Transverse colon (tissue), 4 donors: ENCODE measurements around the gene CDIP1. TPM values are rescaled to one million over a fixed set of nuclear protein-coding genes. Genes with fewer than 3 reads are reported as not detected.

Experiments
- DNase-seq: peaks from one replicate; pipeline ENCODE4 v3.0.0-alpha.2; 2019
- H3K27ac ChIP-seq, 4 donors: fragments of 200-600 bp; sonication (generic); 2 replicates each; pipeline ENCODE4 v1.5.1; 2016 to 2018; ENCODE audit warnings: inconsistent platforms in 4 of 4
- H3K27me3 ChIP-seq: fragments of 200-600 bp; sonication (generic); 2 replicates; pipeline ENCODE4 v1.5.1; 2017; ENCODE audit warnings: inconsistent platforms
- H3K36me3 ChIP-seq, 4 donors: fragments of 200-600 bp; sonication (generic); 2 replicates each; pipeline ENCODE4 v1.5.1; 2017 to 2019; ENCODE audit warnings: inconsistent platforms in 4 of 4
- H3K4me1 ChIP-seq, 4 donors: fragments of 200-600 bp; sonication (generic); 2 replicates each; pipeline ENCODE4 v1.5.1; 2017 to 2020; ENCODE audit warnings: inconsistent platforms in 4 of 4
- H3K4me3 ChIP-seq, 4 donors: fragments of 200-600 bp; sonication (generic); 1 replicate in 1 of 4; 2 replicates in 3 of 4; pipeline versions ENCODE4 v1.5.1 to v1.6.1; 2017 to 2019; ENCODE audit warnings: inconsistent platforms in 4 of 4
- H3K9me3 ChIP-seq, 2 donors: fragments of 200-600 bp; sonication (generic); 2 replicates each; pipeline ENCODE4 v1.5.1; 2017 to 2019; ENCODE audit warnings: inconsistent platforms in 2 of 2
- CTCF ChIP-seq, 5 experiments: fragments of 200-600 bp in 3 of 5; fragments of 450-650 bp in 2 of 5; sonication (generic) in 3 of 5; IDR thresholded peaks; 1 replicate in 2 of 5; 2 replicates in 3 of 5; pipeline ENCODE4 v1.5.1; 2016 to 2017; ENCODE audit warnings: antibody characterized with exemption in 5 of 5, inconsistent platforms in 3 of 5, mild to moderate bottlenecking in 2 of 5, moderate library complexity in 1 of 5
- EP300 ChIP-seq: sonication (generic); formaldehyde crosslinking; IDR thresholded peaks from one replicate; pipeline ENCODE4 v1.6.1; 2017; ENCODE audit warnings: antibody characterized with exemption, low read depth
- POLR2A ChIP-seq: fragments of 450-650 bp; IDR thresholded peaks from one replicate; pipeline ENCODE4 v1.6.1; 2016; ENCODE audit warnings: antibody characterized with exemption, mild to moderate bottlenecking, moderate library complexity
- POLR2AphosphoS5 ChIP-seq, 3 donors: sonication (generic); formaldehyde crosslinking; IDR thresholded peaks; one replicate each; pipeline ENCODE4 v1.6.1; 2016; ENCODE audit warnings: antibody characterized with exemption in 3 of 3
- WGBS, 2 donors: methylation state at CpG; one replicate each; pipeline ENCODE4 v1.1.5; 2018; ENCODE audit warnings: low coverage in 1 of 2; 5-methylcytosine and 5-hydroxymethylcytosine counted together
- in situ Hi-C, 4 donors: fragments of 200-750 bp; cut with MboI; loops; one replicate each; pipeline versions ENCODE4 v1.15.0 to v1.15.1; 2017; ENCODE audit warnings: low sequenced_read_pairs in 3 of 4, low pct_ligation_motif_present in 1 of 4, low pct_unique_long_range_greater_than_20kb in 1 of 4
- intact Hi-C: fragments of 100-400 bp; cut with DNase I; formaldehyde crosslinking; loops from one replicate; pipeline ENCODE4 v1.15.1; 2023; ENCODE audit warnings: low total_unique reads
- total RNA-seq, 4 donors: library from RNA; depleted of rRNA; stranded (reverse); fragments of >200 nt; gene quantifications; one replicate each; pipeline ENCODE4 v1.1.0, GENCODE V29; 2016

CDIP1 gene
- total RNA-seq, 4 donors from 2014 or later: 8.8 to 29.5 (median 19.0) TPM

GRCh38 chr16:4472880-4473279, 65.7 kb downstream of the CDIP1 start:
- peaks cover 0 to 6% (median 0%) of the 10 kb centered on the region in 4 donors for H3K36me3 ChIP-seq
- TF ChIP-seq POLR2A (no peak), CTCF (IDR thresholded peaks at IDR 0.05) (no peak), EP300 (no peak), POLR2AphosphoS5 (IDR thresholded peaks at IDR 0.05) (no peak)
- H3K27ac ChIP-seq: no peak overlapping the region
- no peaks in the 10 kb centered on the region for H3K9me3 ChIP-seq
- H3K4me1 ChIP-seq: peaks cover 0 to 29% (median 20%) of the 10 kb centered on the region in 4 donors
- no peak overlapping the region for H3K4me3 ChIP-seq
- intact Hi-C loops: no loop called here
- in situ Hi-C loops: no loop called here
- 67 to 75% methylated on average over 3 to 4 of the region's 4 CpGs for WGBS, 2 donors
- no peak for DNase-seq
- H3K27me3 ChIP-seq: no peaks in the 10 kb centered on the region

- peaks cover 0 to 25% (median 18%) of the 10 kb centered on the region in 4 donors for H3K4me1 ChIP-seq
- peaks cover 0 to 6% (median 0%) of the 10 kb centered on the region in 4 donors for H3K36me3 ChIP-seq
- H3K27ac ChIP-seq: no peak overlapping the region
- intact Hi-C loops (no loop called here), in situ Hi-C loops (no loop called here)
- no peak overlapping the region for H3K4me3 ChIP-seq
- H3K9me3 ChIP-seq: no peaks in the 10 kb centered on the region
- 93 to 96% methylated on average over 3 to 5 of the region's 5 CpGs for WGBS, 2 donors
- TF ChIP-seq POLR2AphosphoS5 (IDR thresholded peaks at IDR 0.05) (no peak), CTCF (IDR thresholded peaks at IDR 0.05) (no peak), EP300 (no peak), POLR2A (no peak)
- H3K27me3 ChIP-seq: no peaks in the 10 kb centered on the region
- no peak for DNase-seq
These were observed 66.7 kb downstream of the CDIP1 start for GRCh38 chr16:4471869-4472268.

- Histone ChIP-seq H3K4me3 (no peak overlapping the region), H3K27me3 (no peaks in the 10 kb centered on the region), H3K27ac (no peak overlapping the region), H3K36me3 (peaks cover 0 to 14% (median 2%) of the 10 kb centered on the region in 4 donors), H3K4me1 (peaks cover 0 to 11% (median 8%) of the 10 kb centered on the region in 4 donors), H3K9me3 (no peaks in the 10 kb centered on the region)
- intact Hi-C loops (no loop called here), in situ Hi-C loops (no loop called here)
- DNase-seq: no peak
- TF ChIP-seq POLR2A (no peak), CTCF (IDR thresholded peaks at IDR 0.05) (no peak), EP300 (no peak), POLR2AphosphoS5 (IDR thresholded peaks at IDR 0.05) (no peak)
- WGBS, 2 donors: 89 to 90% methylated on average over 2 to 10 of the region's 10 CpGs
These were observed 69.6 kb downstream of the CDIP1 start for GRCh38 chr16:4468972-4469371.

GRCh38 chr16:4467916-4468315, 70.7 kb downstream of the CDIP1 start:
- H3K27me3 ChIP-seq: no peaks in the 10 kb centered on the region
- no peak for DNase-seq
- H3K4me3 ChIP-seq: no peak overlapping the region
- no peak overlapping the region for H3K27ac ChIP-seq
- intact Hi-C loops: no loop called here
- TF ChIP-seq CTCF (IDR thresholded peaks at IDR 0.05) (no peak), EP300 (no peak), POLR2AphosphoS5 (IDR thresholded peaks at IDR 0.05) (no peak), POLR2A (no peak)
- WGBS, 2 donors: 92 to 98% methylated on average over 6 to 16 of the region's 16 CpGs
- in situ Hi-C loops: no loop called here
- H3K36me3 ChIP-seq: peaks cover 0 to 18% (median 2%) of the 10 kb centered on the region in 4 donors
- peaks cover 0 to under 1% (median 0%) of the 10 kb centered on the region in 4 donors for H3K4me1 ChIP-seq
- H3K9me3 ChIP-seq: no peaks in the 10 kb centered on the region
